Cerebellar cortex (tissue), 1 donor: ENCODE measurements around the gene NACC2.
"Not testable (repeated sequence)": the region's sequence is repeated elsewhere in the genome, so short reads cannot be mapped to it uniquely, and the experiment has no call there.

Source experiments
- DNase-seq: peaks from one replicate; pipeline ENCODE4 v3.0.0-alpha.2; 2015; ENCODE audit warnings: low spot score

Gene NACC2

GRCh38 chr9:136080716-136081112 lies 14.4 kb downstream of the NACC2 start:
- no peak for DNase-seq

GRCh38 chr9:136079916-136080246 lies 15.2 kb downstream of the NACC2 start:
- DNase-seq: no peak

- no peak for DNase-seq
Measured at GRCh38 chr9:136079211-136079915, 15.7 kb downstream of the NACC2 start.

- no peak for DNase-seq
Measured at GRCh38 chr9:136078498-136079011, 16.5 kb downstream of the NACC2 start.

GRCh38 chr9:136078024-136078423 lies 17.1 kb downstream of the NACC2 start:
- no peak for DNase-seq

- no peak for DNase-seq
Measured at GRCh38 chr9:136077491-136077890, 17.6 kb downstream of the NACC2 start.

GRCh38 chr9:136075881-136076678 lies 19.0 kb downstream of the NACC2 start:
- DNase-seq: no peak

GRCh38 chr9:136075134-136075841 lies 19.8 kb downstream of the NACC2 start:
- DNase-seq: no peak

- DNase-seq: no peak
Measured at GRCh38 chr9:136074706-136075105, 20.4 kb downstream of the NACC2 start.

GRCh38 chr9:136062657-136063439 lies 32.2 kb downstream of the NACC2 start:
- no peak for DNase-seq

- DNase-seq: not testable (repeated sequence)
Measured at GRCh38 chr9:136061916-136062315, 33.2 kb downstream of the NACC2 start.

- DNase-seq: no peak
Measured at GRCh38 chr9:136061405-136061804, 33.7 kb downstream of the NACC2 start.

- no peak for DNase-seq
Measured at GRCh38 chr9:136060671-136061371, 34.3 kb downstream of the NACC2 start.

GRCh38 chr9:136059851-136060670 lies 35.0 kb downstream of the NACC2 start:
- DNase-seq: no peak

- DNase-seq: no peak
Measured at GRCh38 chr9:136059321-136059791, 35.7 kb downstream of the NACC2 start.

GRCh38 chr9:136058801-136059302 lies 36.2 kb downstream of the NACC2 start:
- DNase-seq: no peak

- DNase-seq: no peak
Measured at GRCh38 chr9:136058084-136058483, 37.0 kb downstream of the NACC2 start.

- DNase-seq: no peak
Measured at GRCh38 chr9:136057236-136058081, 37.6 kb downstream of the NACC2 start.
